A549 treated with DMSO at 1 μM for 4 hours (cell line): Measurements from ENCODE around the gene DPEP2NB. TPM values are rescaled to one million over a fixed set of nuclear protein-coding genes. Genes with fewer than 3 reads are reported as not detected.

Experiments
- total RNA-seq: library from RNA; stranded (reverse); fragments of 200-300 nt; extraction: Qiagen RNA extraction; gene quantifications from 5 replicates; pipeline ENCODE4 v1.2.3, GENCODE V29; 2022; ENCODE audit warnings: low read depth

The DPEP2NB gene
- not detected in 5 replicates for total RNA-seq

DNA sequence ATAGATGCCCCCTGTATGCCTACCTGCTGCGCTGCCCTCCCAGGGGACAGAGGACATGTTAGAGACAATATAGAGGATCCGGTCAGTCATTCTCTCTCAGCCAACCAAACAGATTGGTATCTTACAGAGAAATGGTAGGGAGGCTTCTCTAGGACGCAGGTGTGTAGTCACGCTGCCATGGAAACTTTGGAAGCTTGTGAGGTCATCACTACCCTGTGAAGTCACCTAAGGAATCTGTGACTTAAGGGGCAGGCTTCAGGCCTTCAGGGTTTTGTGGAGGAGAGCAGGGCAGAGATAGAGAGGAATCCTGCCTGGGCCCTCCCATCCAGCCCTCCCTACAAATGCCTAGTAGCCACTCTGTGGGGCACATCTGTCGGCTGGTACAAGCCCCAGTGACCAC, at the start of gene DPEP2NB:
TSS of gene DPEP2NB (minus strand) at position 231 of the 400 bp plus-strand sequence. CDS start at position 90, 141 bp downstream.

DNA sequence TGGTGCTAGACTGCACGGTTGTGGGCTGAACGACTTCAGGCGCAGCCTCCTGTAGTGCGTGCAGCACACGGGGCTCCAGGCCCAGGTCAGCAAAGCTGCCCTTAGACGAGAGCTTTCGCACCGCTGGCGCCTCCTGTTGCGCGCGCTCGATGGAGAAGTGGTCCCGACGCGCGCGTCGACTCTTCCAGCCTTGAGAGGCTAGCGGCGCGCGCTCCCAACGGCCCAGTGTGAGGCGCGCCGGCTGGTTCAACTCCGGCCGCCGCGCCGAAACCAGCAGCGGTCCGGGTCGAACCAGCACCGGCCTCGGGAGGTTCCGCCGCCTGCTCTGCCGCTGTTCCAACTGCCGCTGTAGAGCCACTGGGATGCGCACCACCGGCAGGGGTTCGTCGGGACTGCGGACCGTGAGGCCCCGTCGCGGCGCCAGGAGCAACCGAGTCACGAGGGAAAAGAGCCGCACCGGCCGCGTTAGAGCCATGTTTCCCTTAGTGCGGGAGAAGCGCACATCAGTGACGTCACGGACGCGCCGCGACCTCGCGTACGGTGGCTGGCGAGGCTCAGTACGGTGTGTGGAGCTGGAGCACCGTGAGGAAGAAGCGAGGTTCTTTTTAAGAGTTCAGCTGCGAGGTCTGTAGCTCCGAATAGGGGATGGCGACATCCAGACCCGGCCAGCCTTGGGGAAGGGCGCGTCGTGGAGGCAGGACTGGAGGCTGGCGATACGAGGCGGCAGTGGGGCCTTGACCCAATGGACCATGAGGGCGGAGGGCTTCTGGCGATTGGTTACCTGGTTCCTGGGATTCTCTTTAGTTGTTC, 7.2 kb upstream of the DPEP2NB start, which contains the start of the genes DDX28 and DUS2:
TSS of gene DDX28 (minus strand) at position 505 of the 810 bp plus-strand sequence. CDS start at position 475, 30 bp downstream.
TSS of gene DUS2 (plus strand) at position 557 of the 810 bp plus-strand sequence. CDS start 14,740 bp downstream, outside the sequence.

GRCh38 chr16:67998779-67999688, 16.7 kb downstream of the DPEP2NB start, which contains the start of gene DPEP2:
Gene DPEP2 (minus strand): TSS chr16:67999484. CDS start chr16:67993212, 6,272 bp downstream.

GRCh38 chr16:67979955-67980678, 35.6 kb downstream of the DPEP2NB start, which contains the start of gene DPEP3:
Gene DPEP3 (minus strand): TSS chr16:67980499. CDS start chr16:67980380, 119 bp downstream.

GRCh38 chr16:67968400-67969253, 47.1 kb downstream of the DPEP2NB start, which contains the start of gene SLC12A4:
Gene SLC12A4 (minus strand): TSS chr16:67968637. CDS start chr16:67968553, 84 bp downstream.

Other genes starting within 250 kb of the DPEP2NB start
- 8.5 to 11.0 TPM (median 9.6 TPM) in 5 replicates for gene RANBP10, start 209.4 kb downstream of the DPEP2NB start, total RNA-seq
- 0.32 to 0.56 TPM (median 0.47 TPM) in 5 replicates for gene TSNAXIP1, start 209.0 kb downstream of the DPEP2NB start, total RNA-seq
- 25.6 to 42.9 TPM (median 41.3 TPM) in 5 replicates for gene THAP11, start 173.6 kb downstream of the DPEP2NB start, total RNA-seq
- 229 to 266 TPM (median 237 TPM) in 5 replicates for gene NUTF2, start 169.0 kb downstream of the DPEP2NB start, total RNA-seq
- gene CENPT, start 168.2 kb downstream of the DPEP2NB start, total RNA-seq: 27.0 to 30.7 TPM (median 29.1 TPM) in 5 replicates
- 45.9 to 72.1 TPM (median 66.4 TPM) in 5 replicates for gene EDC4, start 142.9 kb downstream of the DPEP2NB start, total RNA-seq
- gene NRN1L, start 131.0 kb downstream of the DPEP2NB start, total RNA-seq: 0.22 to 0.29 TPM in 2 of 5 replicates, not detected in the others
- 12.7 to 20.2 TPM (median 14.9 TPM) in 5 replicates for gene PSKH1, start 122.7 kb downstream of the DPEP2NB start, total RNA-seq
- gene CTRL, start 84.0 kb downstream of the DPEP2NB start, total RNA-seq: 1.5 to 2.2 TPM (median 2.0 TPM) in 5 replicates
- gene PSMB10, start 79.1 kb downstream of the DPEP2NB start, total RNA-seq: 45.3 to 56.5 TPM (median 47.3 TPM) in 5 replicates
- 6.7 to 11.9 TPM (median 10.9 TPM) in 5 replicates for gene LCAT, start 71.8 kb downstream of the DPEP2NB start, total RNA-seq
- gene SLC12A4, start 47.3 kb downstream of the DPEP2NB start, total RNA-seq: 25.2 to 32.7 TPM (median 29.1 TPM) in 5 replicates
- gene DPEP3, start 35.4 kb downstream of the DPEP2NB start, total RNA-seq: not detected in 5 replicates
- not detected in 5 replicates for gene DPEP2, start 16.4 kb downstream of the DPEP2NB start, total RNA-seq
- gene DDX28, start 7.3 kb upstream of the DPEP2NB start, total RNA-seq: 19.6 to 20.7 TPM (median 20.1 TPM) in 5 replicates
- gene DUS2, start 7.4 kb upstream of the DPEP2NB start, total RNA-seq: 16.1 to 19.0 TPM (median 18.4 TPM) in 5 replicates
- gene NFATC3, start 69.5 kb upstream of the DPEP2NB start, total RNA-seq: 14.7 to 19.0 TPM (median 18.8 TPM) in 5 replicates
- gene ESRP2, start 220.2 kb upstream of the DPEP2NB start, total RNA-seq: 0.05 to 0.19 TPM (median 0.09 TPM) in 4 of 5 replicates, not detected in the other
- gene PLA2G15, start 229.5 kb upstream of the DPEP2NB start, total RNA-seq: 12.2 to 15.0 TPM (median 14.2 TPM) in 5 replicates
- gene SLC7A6, start 248.6 kb upstream of the DPEP2NB start, total RNA-seq: 35.2 to 38.2 TPM (median 36.1 TPM) in 5 replicates